Measurements from ENCODE around the gene TCF7L1.
A peak's percentile ranks its signal among the peaks of the same experiment; 100 is the strongest.
"Not testable (repeated sequence)": the region's sequence is repeated elsewhere in the genome, so short reads cannot be mapped to it uniquely, and the experiment has no call there.

TCF7L1 gene

DNA sequence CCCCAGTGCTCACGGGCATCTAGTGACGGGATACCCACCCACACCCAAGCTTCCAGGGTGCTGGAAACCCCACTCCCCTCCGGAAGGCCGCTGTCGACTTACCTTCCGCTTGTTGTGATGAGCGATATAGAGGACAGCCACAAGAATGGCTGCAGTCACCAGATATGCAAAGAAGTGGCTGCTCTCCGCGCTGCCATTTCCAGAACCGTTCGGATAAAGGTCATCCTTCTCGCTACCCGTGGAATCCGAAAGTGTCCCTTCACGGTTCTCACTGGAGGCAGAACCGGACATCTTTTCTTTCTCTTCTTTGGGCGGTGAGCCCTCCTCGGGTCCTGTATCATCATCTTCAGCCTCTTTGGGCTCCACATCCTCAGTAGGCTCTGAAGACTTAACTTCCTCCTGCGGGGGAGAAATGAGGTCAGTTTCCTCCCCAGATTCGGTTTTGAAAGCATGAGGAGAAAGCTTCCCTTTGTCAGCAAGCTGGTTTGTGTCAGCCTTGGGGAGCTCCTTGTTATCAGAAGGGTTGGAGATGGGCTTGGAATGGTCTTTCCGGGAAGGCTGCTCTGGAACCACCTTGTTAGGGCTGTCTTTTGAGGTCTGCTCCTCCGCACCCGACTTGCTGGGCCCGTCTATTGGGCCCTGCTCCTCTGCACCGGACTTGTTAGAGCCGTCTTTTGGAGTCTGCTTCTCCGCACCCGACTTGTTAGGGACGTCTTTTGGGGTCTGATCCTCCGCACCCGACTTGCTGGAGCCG is 193.4 kb downstream of the TCF7L1 start:
- DNase-seq (ENCODE audit: low read depth): peak; percentile 17

DNA sequence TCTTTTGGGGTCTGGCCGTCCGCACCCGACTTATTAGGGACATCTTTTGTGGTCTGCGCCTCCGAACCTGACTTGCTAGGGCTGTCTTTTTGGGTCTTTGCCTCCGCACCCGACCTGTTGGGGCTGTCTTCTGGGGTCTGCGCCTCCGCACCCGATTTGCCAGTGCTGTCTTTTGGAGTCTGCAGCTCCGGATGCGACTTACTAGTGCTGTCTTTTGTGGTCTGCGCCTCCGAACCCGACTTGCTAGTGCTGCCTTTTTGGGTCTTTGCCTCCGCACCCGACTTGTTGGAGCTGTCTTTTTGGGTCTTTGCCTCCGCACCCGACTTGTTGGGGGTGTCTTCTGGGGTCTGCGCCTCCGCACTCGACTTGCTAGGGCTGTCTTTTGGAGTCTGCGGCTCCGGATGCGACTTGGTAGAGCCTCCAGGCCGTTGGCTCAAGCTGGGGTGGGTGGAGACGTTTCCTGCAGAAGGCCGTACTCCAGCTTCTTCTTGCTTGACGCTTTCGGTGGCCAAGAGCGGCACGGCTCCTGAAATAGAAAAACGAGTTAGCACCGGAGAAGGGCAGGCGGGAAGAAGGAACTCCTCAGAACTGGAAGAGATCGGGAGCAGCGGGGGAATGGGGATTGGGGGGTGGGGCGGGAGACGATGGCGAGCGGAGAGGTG is 194.1 kb downstream of the TCF7L1 start:
- peak; percentile 30 for DNase-seq (ENCODE audit: low read depth)

DNA sequence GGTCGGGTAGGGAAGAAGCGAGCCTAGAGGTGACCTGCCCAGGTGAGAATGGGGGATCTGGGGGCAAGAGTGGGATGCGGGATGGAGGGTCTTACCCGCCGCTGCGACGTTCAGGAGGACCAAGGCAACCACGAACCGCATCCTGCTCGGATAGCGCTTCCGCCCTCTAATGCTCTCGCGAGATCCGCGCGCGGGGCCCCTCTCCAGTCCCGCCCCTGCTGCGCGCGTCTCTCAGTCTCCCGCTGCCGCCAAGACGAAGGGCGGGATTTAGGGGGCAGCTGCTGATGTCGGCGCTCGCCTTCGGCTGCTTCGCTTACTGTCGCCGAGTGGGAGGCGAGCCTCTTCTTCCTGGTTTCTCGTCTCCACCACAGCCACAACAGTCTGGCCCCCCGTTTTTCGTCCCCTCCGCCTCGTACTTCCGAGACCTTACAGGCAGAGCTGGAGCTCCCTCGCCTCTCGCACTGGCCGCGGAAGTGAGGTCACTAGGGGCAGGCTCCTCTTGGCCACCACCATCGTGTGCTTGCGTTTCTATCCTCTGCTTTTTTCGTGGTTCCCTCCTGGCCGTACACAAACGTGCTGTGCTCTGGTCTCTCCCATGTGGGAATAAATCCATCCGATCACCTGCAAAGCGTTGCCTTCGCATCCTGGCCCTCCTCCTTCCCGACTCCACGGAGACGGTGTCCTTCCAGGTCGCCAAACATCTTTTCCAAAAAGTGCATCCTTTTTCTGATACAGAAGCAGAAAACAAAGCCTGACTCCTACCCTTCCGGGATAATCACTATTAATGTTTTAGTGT is 194.8 kb downstream of the TCF7L1 start, which contains the start of gene TGOLN2:
Gene TGOLN2, minus strand, starts transcription at position 168 of the 796 bp plus-strand sequence. Its CDS starts 27 bp downstream, at position 141.
- DNase-seq (ENCODE audit: low read depth): peak; percentile 89

GRCh38 chr2:85329181-85329651 is 196.0 kb downstream of the TCF7L1 start:
- no peak for DNase-seq (ENCODE audit: low read depth)

DNA sequence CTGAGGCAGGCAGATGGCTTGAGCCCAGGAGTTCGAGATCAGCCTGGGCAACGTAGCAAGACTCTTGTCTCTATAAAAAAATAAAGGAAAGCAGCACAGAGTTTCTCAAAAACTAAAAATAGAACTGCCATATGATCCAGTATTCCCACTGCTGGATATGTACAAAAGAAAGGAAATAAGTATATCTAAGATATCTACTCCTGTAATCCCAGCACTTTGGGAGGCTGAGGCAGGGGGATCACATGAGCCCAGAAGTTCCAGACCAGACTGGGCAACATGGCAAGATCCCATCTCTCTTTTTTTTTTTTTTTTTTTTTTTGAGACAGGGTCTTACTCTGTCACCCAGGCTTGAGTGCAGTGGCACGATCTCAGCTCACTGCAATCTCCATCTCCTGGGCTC is 196.5 kb downstream of the TCF7L1 start:
- DNase-seq (ENCODE audit: low read depth): not testable (repeated sequence)

- DNase-seq (ENCODE audit: low read depth): no peak
These were observed 197.8 kb downstream of the TCF7L1 start for GRCh38 chr2:85330839-85331636.

DNA sequence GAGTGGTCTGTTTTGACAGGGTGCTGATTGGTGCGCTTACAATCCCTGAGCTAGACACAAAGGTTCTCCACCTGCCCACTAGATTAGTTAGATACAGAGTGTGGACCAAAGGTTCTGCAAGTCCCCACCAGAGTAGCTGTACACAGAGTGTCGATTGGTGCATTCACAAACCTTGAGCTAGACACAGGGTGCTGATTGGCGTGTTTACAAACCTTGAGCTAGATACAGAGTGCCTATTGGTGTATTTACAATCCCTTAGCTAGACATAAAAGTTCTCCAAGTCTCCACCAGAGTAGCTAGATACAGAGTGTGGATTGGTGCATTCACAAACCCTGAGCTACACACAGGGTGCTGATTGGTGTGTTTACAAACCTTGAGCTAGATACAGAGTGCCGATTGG is 200.7 kb downstream of the TCF7L1 start:
- not testable (repeated sequence) for DNase-seq (ENCODE audit: low read depth)

- no peak for DNase-seq (ENCODE audit: low read depth)
These were observed 201.7 kb downstream of the TCF7L1 start for GRCh38 chr2:85334928-85335327.

DNA sequence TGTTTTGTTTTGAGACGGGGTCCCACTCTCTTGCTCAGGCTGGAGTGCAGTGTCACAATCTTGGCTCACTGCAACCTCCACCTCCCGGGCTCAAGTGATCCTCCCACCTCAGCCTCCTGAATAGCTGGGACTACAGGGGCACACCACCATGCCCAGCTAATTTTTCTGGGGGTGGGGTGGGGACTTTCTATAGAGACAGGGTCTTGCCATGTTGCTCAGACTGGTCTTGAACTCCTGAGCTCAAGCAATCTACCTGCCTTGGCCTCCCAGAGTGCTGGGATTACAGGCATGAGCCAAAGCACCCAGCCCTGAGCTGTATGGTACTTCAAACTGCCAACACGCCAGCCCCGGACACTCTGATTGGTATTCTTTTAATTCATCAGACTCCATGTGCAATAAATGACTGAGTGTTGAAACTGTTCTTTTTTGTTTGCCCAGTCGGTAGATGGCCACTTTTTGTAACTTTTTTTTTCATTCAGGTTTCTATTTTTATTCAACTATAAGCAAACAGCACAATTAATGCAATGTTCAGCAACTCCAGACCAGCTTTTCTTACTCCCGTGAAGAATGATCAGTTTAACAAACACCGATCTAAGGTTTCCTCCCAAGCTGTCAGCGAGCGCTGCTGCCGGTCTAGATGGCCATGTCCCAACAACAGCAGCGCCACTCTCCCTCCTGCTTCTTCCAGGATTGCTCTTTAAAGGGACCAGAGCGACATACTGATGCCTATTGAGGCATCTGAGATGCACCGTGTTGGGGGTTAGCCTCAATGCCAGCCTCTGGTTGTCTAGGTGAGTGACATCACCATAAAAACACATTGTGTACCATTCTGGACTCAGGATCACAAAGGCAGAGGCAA is 207.1 kb downstream of the TCF7L1 start:
- DNase-seq (ENCODE audit: low read depth): no peak

DNA sequence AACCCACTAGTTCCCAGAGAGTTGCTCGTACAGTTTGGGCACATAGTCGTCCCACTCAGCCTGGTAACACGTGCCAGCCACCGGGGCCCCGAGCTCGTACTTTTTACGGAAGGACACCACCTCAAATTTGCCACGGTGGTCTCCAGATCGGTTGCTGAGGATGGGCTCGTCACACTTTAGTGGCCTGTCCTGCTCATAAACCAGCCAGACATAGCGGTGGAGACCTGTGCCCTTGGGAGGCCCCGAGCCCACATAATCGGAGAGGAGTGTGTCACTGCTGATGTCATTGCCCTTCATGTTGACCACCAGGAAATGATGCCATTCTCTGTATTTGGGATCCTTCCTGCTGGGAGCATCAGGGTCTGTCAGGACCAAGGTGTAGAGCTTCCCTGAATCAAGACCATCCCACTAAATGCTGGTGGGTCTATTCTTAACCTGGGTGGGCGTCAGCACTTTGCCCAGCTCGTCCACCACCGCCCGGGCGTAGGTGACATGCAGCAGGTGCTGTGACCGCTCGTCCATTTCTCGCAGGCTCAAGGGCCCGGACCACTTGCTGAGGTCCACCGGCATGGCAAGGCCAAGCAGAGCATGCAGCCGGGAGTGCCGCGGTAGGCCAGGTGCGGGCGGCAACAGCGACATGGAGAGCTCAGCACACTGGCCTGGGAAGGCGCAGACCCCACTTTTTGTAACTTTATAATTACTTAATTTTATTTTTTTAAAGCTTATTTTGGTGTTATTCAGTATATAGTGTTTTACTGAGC is 208.3 kb downstream of the TCF7L1 start:
- DNase-seq (ENCODE audit: low read depth): no peak

DNA sequence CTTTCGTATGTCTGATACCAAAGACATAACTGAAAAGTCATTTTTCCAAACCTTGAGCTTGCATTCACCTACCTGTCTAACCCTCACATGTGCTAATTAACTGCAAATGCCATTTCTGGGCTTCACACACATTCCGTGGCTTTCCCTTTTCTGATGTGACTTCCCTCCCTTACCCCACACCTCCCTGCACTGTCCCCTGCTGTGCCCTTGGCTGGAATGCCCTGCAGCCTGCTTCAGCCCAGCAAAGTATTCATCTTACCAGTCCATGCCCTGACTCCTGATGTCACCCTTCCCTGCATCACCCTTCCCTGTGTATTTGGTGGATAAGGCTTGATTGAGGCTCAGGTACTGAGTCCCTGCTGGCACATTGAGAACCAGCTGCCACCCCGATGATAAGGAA is 209.0 kb downstream of the TCF7L1 start:
- no peak for DNase-seq (ENCODE audit: low read depth)

DNA sequence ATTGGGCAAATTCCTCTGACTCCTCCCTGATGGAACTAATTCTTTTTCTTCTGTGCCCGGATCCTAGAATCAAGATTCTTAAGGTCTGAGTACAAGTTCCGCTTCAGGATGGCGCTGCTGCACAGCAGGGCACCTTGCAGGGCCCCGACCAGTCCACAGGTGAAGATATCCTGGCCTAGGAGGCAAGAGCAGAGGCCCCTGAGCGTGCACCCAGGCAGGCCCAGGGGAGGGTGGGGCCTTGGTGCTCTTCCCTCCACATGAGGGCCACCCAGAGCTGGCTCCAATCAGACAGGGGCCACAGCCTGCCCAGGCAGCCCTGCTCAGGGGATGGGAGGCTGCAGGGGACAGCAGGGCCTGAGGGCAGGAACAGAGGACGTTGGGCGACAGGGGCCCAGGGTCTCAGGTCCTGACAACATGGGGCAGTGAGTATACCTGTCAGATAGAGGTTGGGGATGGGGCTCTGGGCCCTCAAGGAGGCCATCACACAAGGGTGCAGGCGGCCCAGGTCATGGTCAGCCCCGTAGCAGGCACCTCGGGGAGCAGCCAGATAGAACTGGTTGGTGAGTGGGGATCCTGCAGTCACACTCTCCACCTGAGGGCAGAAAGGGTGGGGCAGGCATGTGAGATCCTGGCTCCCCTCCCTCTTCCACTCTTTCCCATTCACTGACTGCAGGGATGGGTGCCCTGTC is 210.2 kb downstream of the TCF7L1 start:
- not testable (repeated sequence) for DNase-seq (ENCODE audit: low read depth)

DNA sequence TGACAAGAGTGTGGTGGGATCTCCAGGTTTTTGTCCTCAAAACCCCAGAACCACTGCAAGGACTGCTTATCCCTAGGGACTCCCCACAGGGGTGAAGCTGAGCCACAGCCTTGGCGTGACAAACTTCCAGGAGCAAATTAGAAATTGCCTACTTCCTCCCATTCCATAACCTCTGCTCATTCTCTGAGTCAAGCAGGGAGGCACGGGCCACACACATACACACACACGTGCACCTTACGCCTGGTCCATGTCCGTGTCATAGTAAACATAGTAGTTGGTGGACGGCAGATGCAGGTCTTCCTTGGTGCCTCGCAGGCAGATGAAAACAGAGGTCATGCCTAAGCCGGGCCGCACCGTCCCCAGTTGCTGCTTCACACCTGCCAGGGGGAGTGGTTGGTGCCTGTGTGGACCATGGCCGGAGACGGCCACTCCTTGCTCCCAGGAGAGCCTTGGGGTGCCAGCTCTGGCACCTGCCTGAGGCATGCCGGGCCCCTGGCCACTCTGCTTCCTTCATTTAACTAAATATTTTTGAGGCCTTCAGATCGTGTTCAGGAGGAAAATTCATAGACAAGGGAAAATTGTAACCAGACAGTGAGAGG is 211.3 kb downstream of the TCF7L1 start:
- no peak for DNase-seq (ENCODE audit: low read depth)

DNA sequence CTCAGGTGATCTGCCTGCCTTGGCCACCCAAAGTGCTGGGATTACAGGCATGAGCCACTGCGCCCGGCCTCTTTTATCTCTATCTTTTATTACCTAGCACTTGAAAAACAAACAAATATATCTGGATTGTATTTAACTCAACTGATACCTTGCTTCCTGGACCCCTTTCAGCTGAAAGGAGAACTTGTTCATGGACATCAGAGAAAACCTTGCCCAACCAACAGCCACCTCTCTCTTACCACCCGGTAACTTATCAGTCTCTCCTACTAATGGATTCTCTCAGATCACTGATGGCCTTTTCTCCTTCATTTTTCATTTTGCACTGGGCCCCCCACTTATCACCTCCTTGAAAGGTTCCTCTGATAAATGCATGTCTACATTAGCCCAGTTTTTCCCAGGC is 214.4 kb downstream of the TCF7L1 start:
- DNase-seq (ENCODE audit: low read depth): no peak

DNA sequence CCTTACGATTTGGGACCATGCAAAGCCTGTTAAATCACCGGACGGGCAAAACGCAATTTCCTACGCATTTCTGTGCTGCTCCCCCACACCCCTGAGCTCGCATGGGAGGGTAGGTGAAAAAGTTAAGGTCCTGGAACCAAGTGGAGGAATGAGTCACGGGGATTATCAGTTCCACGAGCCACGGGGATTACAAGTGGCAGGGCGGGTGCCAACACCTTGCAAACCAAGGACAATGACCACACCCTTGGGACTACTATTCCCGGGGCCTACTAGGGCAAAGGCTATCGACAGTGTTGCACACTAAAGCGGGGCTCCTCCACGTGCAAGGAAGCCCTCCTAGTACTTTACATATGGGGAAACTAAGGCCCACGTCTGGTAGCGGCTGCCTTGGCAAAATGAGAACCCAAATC is 220.7 kb downstream of the TCF7L1 start:
- DNase-seq (ENCODE audit: low read depth): no peak

DNA sequence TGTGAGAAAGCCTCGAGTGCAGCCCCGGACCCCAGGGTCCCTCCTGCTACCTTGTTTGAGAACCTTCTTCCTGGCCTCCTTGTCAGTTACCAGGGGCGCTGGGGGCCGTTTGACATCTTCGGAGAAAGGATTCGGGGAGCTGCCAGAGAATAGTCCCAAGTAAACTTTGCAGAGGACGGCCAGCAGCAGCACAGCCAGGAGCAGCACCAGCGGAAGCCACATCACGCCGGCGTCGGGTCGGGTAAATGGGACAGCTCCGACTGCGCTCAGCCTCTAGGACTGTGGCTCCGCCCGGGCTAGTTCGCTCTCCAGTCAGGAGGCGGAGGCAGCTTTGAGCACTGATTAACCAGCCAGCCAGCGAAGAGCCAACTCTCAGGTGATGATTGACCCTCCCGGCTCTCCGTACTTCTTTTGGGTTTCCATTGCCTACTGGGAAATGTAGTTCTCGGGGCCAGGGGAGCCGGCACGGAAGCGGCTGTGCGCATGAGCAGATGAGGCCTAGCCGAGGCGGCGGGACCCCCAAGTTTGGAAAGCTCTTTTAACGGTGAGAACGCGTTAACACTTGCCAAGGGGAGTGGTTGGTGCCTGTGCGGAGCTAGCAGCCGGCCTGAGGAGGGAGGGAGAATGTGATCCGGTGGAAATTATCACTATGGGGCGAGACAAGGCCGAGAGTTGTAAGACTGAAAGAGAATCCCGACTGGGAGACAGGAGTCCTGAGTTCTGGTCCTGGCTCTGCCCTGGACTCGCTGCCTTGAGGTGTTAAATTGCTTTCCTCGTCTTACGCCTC is 221.3 kb downstream of the TCF7L1 start, which contains the start of the genes ELMOD3 and RETSAT:
Gene ELMOD3, plus strand, starts transcription at position 484 of the 787 bp plus-strand sequence. CDS start 2,430 bp downstream, outside the sequence.
Gene RETSAT, minus strand, starts transcription at position 243 of the 787 bp plus-strand sequence. Its CDS starts 21 bp downstream, at position 222.
- peak; percentile 97 for DNase-seq (ENCODE audit: low read depth)

GRCh38 chr2:85355073-85355410 is 221.8 kb downstream of the TCF7L1 start:
- no peak for DNase-seq (ENCODE audit: low read depth)

DNA sequence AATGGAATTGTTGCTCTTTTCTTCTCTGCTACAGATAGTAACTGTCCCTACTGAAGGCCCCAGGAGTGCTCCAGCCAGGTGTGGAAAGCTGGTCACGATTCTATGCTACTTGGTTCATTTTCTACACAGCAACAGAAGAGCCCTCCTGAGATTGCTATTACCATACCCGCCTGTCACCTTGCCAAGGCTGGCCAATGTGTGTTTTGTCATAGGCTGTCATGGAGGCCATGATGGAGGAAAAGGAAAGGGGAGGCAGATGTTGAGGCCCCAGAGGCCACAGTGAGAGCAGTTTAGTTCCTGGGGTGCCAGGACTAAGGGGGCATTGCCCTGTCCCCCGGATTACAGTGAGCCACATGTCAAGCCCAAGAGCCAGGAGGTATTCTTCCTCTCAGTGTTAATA is 222.3 kb downstream of the TCF7L1 start:
- DNase-seq (ENCODE audit: low read depth): no peak
